GM18498 (cell line): ENCODE data around the gene PTGDS.

Experiments
- ATAC-seq: cut with Tn5 transposase; IDR thresholded peaks from one replicate; pipeline ENCODE4 v1.9.1; 2021; ENCODE audit warnings: mild to moderate bottlenecking, moderate library complexity; ENCODE audit not compliant: unreplicated experiment

The PTGDS gene

GRCh38 chr9:136945333-136946227, 31.7 kb upstream of the PTGDS start:
- ATAC-seq: no peak

- no peak for ATAC-seq
These were observed 30.9 kb upstream of the PTGDS start for GRCh38 chr9:136946228-136947027.

GRCh38 chr9:136947028-136947891, 30.0 kb upstream of the PTGDS start:
- no peak for ATAC-seq

- no peak for ATAC-seq
These were observed 29.3 kb upstream of the PTGDS start for GRCh38 chr9:136947955-136948510.

- ATAC-seq: no peak
These were observed 28.0 kb upstream of the PTGDS start for GRCh38 chr9:136949239-136949816.

GRCh38 chr9:136949817-136950655, 27.3 kb upstream of the PTGDS start:
- peak; percentile 84 for ATAC-seq

GRCh38 chr9:136950656-136951276, 26.5 kb upstream of the PTGDS start:
- ATAC-seq: no peak

GRCh38 chr9:136951541-136952320, 25.6 kb upstream of the PTGDS start, which contains the start of gene LCN12:
Gene LCN12, plus strand, starts transcription at chr9:136952273. Its CDS starts 55 bp downstream, at chr9:136952328.
- no peak for ATAC-seq

- no peak for ATAC-seq
These were observed 24.9 kb upstream of the PTGDS start for GRCh38 chr9:136952321-136952850.

- ATAC-seq: no peak
These were observed 24.2 kb upstream of the PTGDS start for GRCh38 chr9:136952876-136953770.

GRCh38 chr9:136953771-136954269, 23.5 kb upstream of the PTGDS start:
- ATAC-seq: no peak

- ATAC-seq: no peak
These were observed 22.8 kb upstream of the PTGDS start for GRCh38 chr9:136954270-136955083.

- no peak for ATAC-seq
These were observed 21.9 kb upstream of the PTGDS start for GRCh38 chr9:136955202-136955942.

GRCh38 chr9:136955943-136956335, 21.4 kb upstream of the PTGDS start:
- no peak for ATAC-seq

- no peak for ATAC-seq
These were observed 20.7 kb upstream of the PTGDS start for GRCh38 chr9:136956604-136957003.
